HFF-Myc (cell line): ENCODE measurements around the gene TENM4.

Experiments used
- DNase-seq: peaks from one replicate; pipeline ENCODE4 v3.0.0-alpha.2; 2011; ENCODE audit warnings: low read depth; ENCODE audit errors: extremely low read depth
- H3K4me3 ChIP-seq: replicated peaks from 2 replicates; pipeline ENCODE4 v1.5.1; 2011; ENCODE audit warnings: low read depth, mild to moderate bottlenecking, control low read depth, low read length
- CTCF ChIP-seq: IDR thresholded peaks from 2 replicates; pipeline ENCODE4 v1.5.1; 2012; ENCODE audit warnings: mild to moderate bottlenecking, low read depth, low read length, control low read depth; ENCODE audit errors: missing control alignments

Gene TENM4

GRCh38 chr11:79314906-79315689 lies 125.7 kb downstream of the TENM4 start:
- no peak for DNase-seq
- no peak overlapping the region for H3K4me3 ChIP-seq
- TF ChIP-seq CTCF, result no peak

GRCh38 chr11:79313530-79313913 lies 127.3 kb downstream of the TENM4 start:
- H3K4me3 ChIP-seq, result no peak overlapping the region
- no peak for TF ChIP-seq CTCF
- DNase-seq, result no peak

- TF ChIP-seq CTCF, result no peak
- H3K4me3 ChIP-seq, result no peak overlapping the region
- no peak for DNase-seq
Observed at GRCh38 chr11:79312617-79313529, 128.0 kb downstream of the TENM4 start.

- no peak overlapping the region for H3K4me3 ChIP-seq
- no peak for TF ChIP-seq CTCF
- DNase-seq, result no peak
Observed at GRCh38 chr11:79311461-79311860, 129.4 kb downstream of the TENM4 start.

- no peak for TF ChIP-seq CTCF
- no peak for DNase-seq
- H3K4me3 ChIP-seq, result no peak overlapping the region
Observed at GRCh38 chr11:79309407-79309806, 131.4 kb downstream of the TENM4 start.

GRCh38 chr11:79308429-79308828 lies 132.4 kb downstream of the TENM4 start:
- DNase-seq, result no peak
- no peak for TF ChIP-seq CTCF
- no peak overlapping the region for H3K4me3 ChIP-seq
